NB4 (cell line): Measurements from ENCODE around the gene BARD1.

ENCODE experiments used
- TF ChIP-seq, protein P1 (sequence below): IDR thresholded peaks from one replicate; pipeline ENCODE4 v1.5.1; 2012; ENCODE audit warnings: low read depth, low read length
- TF ChIP-seq, protein P2 (sequence below): IDR thresholded peaks from 2 replicates; pipeline ENCODE4 v1.6.1; 2011; ENCODE audit warnings: low read depth, low read length

DNA sequence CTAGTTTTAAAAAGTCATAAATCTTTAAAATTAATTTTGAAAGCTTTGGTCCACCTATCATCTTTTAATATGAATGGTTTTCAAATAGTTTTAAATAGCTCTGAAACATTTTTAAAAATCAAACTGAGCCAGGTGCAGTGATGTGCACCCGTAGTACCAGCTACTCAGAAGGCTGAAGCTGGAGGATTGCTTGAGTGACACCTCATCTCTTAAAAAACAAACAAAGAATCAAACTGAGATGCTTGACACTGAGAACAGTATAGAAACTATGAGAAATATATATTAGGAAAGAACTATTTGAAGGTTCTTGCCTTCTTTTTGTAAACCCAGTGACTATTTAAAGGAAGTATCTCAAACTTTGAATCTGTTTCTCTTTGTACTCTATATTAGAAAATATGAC, 67.4 kb downstream of the BARD1 start:
- TF ChIP-seq, protein P1, sequence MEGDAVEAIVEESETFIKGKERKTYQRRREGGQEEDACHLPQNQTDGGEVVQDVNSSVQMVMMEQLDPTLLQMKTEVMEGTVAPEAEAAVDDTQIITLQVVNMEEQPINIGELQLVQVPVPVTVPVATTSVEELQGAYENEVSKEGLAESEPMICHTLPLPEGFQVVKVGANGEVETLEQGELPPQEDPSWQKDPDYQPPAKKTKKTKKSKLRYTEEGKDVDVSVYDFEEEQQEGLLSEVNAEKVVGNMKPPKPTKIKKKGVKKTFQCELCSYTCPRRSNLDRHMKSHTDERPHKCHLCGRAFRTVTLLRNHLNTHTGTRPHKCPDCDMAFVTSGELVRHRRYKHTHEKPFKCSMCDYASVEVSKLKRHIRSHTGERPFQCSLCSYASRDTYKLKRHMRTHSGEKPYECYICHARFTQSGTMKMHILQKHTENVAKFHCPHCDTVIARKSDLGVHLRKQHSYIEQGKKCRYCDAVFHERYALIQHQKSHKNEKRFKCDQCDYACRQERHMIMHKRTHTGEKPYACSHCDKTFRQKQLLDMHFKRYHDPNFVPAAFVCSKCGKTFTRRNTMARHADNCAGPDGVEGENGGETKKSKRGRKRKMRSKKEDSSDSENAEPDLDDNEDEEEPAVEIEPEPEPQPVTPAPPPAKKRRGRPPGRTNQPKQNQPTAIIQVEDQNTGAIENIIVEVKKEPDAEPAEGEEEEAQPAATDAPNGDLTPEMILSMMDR: no peak
- TF ChIP-seq, protein P2, sequence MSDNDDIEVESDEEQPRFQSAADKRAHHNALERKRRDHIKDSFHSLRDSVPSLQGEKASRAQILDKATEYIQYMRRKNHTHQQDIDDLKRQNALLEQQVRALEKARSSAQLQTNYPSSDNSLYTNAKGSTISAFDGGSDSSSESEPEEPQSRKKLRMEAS: no peak
